ENCODE results near the gene ASMT. TPM values are rescaled to one million over a fixed set of nuclear protein-coding genes. Genes with fewer than 3 reads are reported as not detected.

Gene ASMT
- total RNA-seq, 1 donor: not detected

DNA sequence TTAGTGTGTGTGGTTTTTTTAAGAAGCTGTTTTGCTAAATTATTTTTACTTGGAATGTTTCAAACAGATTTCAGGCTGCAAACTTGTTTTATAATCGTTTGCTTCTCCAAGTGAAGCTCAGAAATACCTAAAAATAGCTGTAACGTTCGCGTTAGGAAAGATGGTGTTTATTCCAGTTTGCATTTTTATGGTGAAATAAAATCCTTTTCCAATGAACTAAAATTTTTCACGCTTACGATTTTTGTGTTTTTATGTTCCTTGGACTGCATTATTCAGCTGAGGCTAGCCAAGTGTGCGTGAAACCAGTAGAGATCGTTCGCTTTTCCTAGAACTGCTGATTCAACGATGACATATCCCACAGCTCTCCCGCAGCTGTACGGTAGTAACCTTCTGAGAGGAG, 12.6 kb upstream of the ASMT start:
- TF ChIP-seq, protein P1, sequence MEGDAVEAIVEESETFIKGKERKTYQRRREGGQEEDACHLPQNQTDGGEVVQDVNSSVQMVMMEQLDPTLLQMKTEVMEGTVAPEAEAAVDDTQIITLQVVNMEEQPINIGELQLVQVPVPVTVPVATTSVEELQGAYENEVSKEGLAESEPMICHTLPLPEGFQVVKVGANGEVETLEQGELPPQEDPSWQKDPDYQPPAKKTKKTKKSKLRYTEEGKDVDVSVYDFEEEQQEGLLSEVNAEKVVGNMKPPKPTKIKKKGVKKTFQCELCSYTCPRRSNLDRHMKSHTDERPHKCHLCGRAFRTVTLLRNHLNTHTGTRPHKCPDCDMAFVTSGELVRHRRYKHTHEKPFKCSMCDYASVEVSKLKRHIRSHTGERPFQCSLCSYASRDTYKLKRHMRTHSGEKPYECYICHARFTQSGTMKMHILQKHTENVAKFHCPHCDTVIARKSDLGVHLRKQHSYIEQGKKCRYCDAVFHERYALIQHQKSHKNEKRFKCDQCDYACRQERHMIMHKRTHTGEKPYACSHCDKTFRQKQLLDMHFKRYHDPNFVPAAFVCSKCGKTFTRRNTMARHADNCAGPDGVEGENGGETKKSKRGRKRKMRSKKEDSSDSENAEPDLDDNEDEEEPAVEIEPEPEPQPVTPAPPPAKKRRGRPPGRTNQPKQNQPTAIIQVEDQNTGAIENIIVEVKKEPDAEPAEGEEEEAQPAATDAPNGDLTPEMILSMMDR (IDR thresholded peaks at IDR 0.05; ENCODE audit: insufficient read depth, low read length): no peak
- H3K4me3 ChIP-seq (ENCODE audit: low read depth, low read length): no peak overlapping the region
- no peak for DNase-seq (ENCODE audit: low read depth)

GRCh38 chrX:1606496-1606895, 8.4 kb upstream of the ASMT start:
- TF ChIP-seq, protein P1 (IDR thresholded peaks at IDR 0.05; ENCODE audit: insufficient read depth, low read length): no peak
- no peak overlapping the region for H3K4me3 ChIP-seq (ENCODE audit: low read depth, low read length)
- DNase-seq (ENCODE audit: low read depth): no peak

- no peak overlapping the region for H3K4me3 ChIP-seq (ENCODE audit: low read depth, low read length)
- TF ChIP-seq, protein P1 (IDR thresholded peaks at IDR 0.05; ENCODE audit: insufficient read depth, low read length): no peak
- DNase-seq (ENCODE audit: low read depth): no peak
Measured at GRCh38 chrX:1609311-1609710, 5.5 kb upstream of the ASMT start.

DNA sequence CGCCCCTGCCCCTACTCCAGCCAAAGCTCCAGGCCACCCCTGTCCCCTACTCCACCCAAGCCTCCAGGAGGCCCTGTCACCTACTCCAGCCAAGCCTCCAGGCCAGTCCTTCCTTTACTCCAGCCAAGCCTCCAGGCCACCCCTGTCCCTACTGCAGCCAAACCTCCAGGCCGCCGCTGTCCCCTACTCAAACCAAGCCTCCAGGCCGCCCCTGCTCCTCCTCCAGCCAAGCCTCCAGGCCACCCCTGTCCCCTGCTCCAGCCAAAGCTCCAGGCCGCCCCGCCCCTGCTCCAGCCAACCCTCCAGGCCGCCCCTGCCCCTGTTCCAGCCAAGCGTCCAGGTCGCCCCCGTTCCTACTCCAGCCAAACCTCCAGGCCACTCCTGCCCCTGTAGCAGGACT, 5.1 kb upstream of the ASMT start:
- DNase-seq (ENCODE audit: low read depth): no peak
- H3K4me3 ChIP-seq (ENCODE audit: low read depth, low read length): no peak overlapping the region
- TF ChIP-seq, protein P1 (IDR thresholded peaks at IDR 0.05; ENCODE audit: insufficient read depth, low read length): no peak

DNA sequence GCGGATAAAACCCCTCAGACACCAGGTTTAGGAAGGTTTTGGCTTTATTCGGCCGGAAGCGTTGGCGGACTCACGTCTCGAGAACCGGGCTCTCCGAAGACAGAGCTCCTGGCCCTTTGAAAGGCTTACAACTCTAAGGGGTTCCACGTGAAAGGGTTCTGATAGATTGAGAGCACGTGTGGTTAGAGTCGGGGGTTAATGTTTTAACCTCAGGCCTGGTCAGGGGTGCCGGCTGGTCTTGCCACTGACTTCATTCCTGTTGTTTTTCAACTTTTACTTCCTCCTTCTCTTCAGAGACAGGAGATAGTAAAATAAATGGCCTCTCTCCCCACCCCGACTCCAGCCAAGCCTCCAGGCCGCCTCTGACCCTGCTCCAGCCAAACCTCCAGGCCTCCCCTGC, 4.7 kb upstream of the ASMT start:
- TF ChIP-seq, protein P1 (IDR thresholded peaks at IDR 0.05; ENCODE audit: insufficient read depth, low read length): no peak
- no peak for DNase-seq (ENCODE audit: low read depth)
- H3K4me3 ChIP-seq (ENCODE audit: low read depth, low read length): no peak overlapping the region

DNA sequence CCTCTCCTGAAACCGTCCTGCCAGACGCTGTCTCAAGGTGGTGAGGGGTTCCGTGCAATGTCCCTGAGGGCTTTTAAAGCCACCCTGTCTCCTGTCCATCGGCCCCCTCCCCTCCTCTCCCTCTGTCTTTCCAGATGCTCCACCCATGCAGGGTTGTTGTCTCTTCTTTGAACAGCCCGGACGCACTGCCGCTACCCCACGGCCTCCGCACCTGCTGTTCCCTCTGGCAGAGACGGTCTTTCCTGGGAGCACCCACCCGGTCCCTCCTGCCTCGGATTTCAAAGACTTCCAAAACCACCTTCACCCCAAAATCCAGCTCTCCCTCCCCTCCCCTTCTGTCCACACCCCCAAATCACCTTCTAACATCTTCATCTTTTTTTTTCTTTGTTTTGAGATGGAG, 4.1 kb upstream of the ASMT start:
- no peak overlapping the region for H3K4me3 ChIP-seq (ENCODE audit: low read depth, low read length)
- TF ChIP-seq, protein P1 (IDR thresholded peaks at IDR 0.05; ENCODE audit: insufficient read depth, low read length): no peak
- no peak for DNase-seq (ENCODE audit: low read depth)

- TF ChIP-seq, protein P1 (IDR thresholded peaks at IDR 0.05; ENCODE audit: insufficient read depth, low read length): no peak
- H3K4me3 ChIP-seq (ENCODE audit: low read depth, low read length): no peak overlapping the region
- DNase-seq (ENCODE audit: low read depth): no peak
Measured at GRCh38 chrX:1612641-1613286, 2.1 kb upstream of the ASMT start.

Measured in fibroblast of the aortic adventitia (primary cell).